Breast epithelium (tissue), 3 donors: Measurements from ENCODE around the gene RGN.

Source experiments
- CTCF ChIP-seq, 3 donors: fragments of 450-650 bp; IDR thresholded peaks; one replicate each; pipeline ENCODE4 v1.5.1; 2016 to 2017; ENCODE audit warnings: antibody characterized with exemption in 3 of 3, mild to moderate bottlenecking in 3 of 3, moderate library complexity in 3 of 3
- POLR2A ChIP-seq: fragments of 450-650 bp; IDR thresholded peaks from one replicate; pipeline ENCODE4 v1.6.1; 2016; ENCODE audit warnings: antibody characterized with exemption, mild to moderate bottlenecking, moderate library complexity

- TF ChIP-seq CTCF (IDR thresholded peaks at IDR 0.05) (no peak), POLR2A (no peak)
Measured at GRCh38 chrX:47093860-47094259, 15.6 kb downstream of the RGN start.
